OCI-LY7 (cell line): ENCODE data around the gene SLC16A14.
A peak's percentile ranks its signal among the peaks of the same experiment; 100 is the strongest.

Experiments
- CTCF ChIP-seq: fragments of 200-600 bp; sonication (generic); conservative IDR thresholded peaks from 2 replicates; pipeline ENCODE4 v1.5.1; 2014; ENCODE audit warnings: mild to moderate bottlenecking, antibody characterized with exemption, low read length, moderate library complexity, mixed read lengths
- EZH2phosphoT487 ChIP-seq: fragments of 200-600 bp; sonication (generic); IDR thresholded peaks from 2 replicates; pipeline ENCODE4 v1.6.1; 2018; ENCODE audit warnings: low read depth, borderline replicate concordance, mild to moderate bottlenecking, mixed run types, antibody characterized with exemption, low read length, moderate library complexity, mixed read lengths

- TF ChIP-seq CTCF: 0 out of 2 replicates have a peak, but pooled peaks have one; percentile 17
- no peak for TF ChIP-seq EZH2phosphoT487
These were observed at the start of gene SLC16A14 for GRCh38 chr2:230068651-230069055.
